Lower lobe of right lung (tissue), 2 donors: Measurements from ENCODE around the gene XRCC4. TPM values are rescaled to one million over a fixed set of nuclear protein-coding genes. Genes with fewer than 3 reads are reported as not detected.
A peak's percentile ranks its signal among the peaks of the same experiment; 100 is the strongest.

Experiments
- ATAC-seq, 2 donors: fragments of 200-7000 bp; cut with Tn5 transposase; one replicate each; pipeline ENCODE4 v1.9.1; 2020 to 2022; ENCODE audit warnings: mild to moderate bottlenecking in 2 of 2, moderate library complexity in 2 of 2
- DNase-seq: peaks from one replicate; pipeline ENCODE4 v3.0.0-alpha.2; 2020
- H3K27ac ChIP-seq: fragments of 200-600 bp; one replicate; pipeline ENCODE4 v1.8.0; 2022
- H3K27me3 ChIP-seq: fragments of 200-600 bp; one replicate; pipeline ENCODE4 v1.8.0; 2022; ENCODE audit warnings: low read depth
- H3K36me3 ChIP-seq: fragments of 200-600 bp; one replicate; pipeline ENCODE4 v1.8.0; 2022; ENCODE audit warnings: mild to moderate bottlenecking
- H3K4me1 ChIP-seq: fragments of 200-600 bp; one replicate; pipeline ENCODE4 v1.8.0; 2022
- H3K4me3 ChIP-seq: fragments of 200-600 bp; one replicate; pipeline ENCODE4 v1.8.0; 2022; ENCODE audit warnings: mild to moderate bottlenecking
- H3K9me3 ChIP-seq: fragments of 200-600 bp; one replicate; pipeline ENCODE4 v1.8.0; 2022
- intact Hi-C: fragments of 100-400 bp; cut with DNase I; formaldehyde crosslinking; loops from one replicate; pipeline ENCODE4 v1.11.0; 2022
- total RNA-seq: library from RNA; stranded (reverse); fragmentation: NEBNext Ultra II Directional; extraction: Animal tissue kit (Norgen Biotek cat#: 25700); gene quantifications from one replicate; pipeline ENCODE4 v1.2.1, GENCODE V29; 2021
- TF ChIP-seq, protein P1 (sequence below): fragments of 200-600 bp; IDR thresholded peaks from one replicate; pipeline ENCODE4 v1.8.0; 2022; ENCODE audit warnings: antibody characterized with exemption, mild to moderate bottlenecking
- donor health status: DM: no; HTN: yes; CAD: no; lungs with severe emphysema.

The XRCC4 gene
- total RNA-seq, 1 donor from 2014 or later = 9.2 TPM

GRCh38 chr5:83376461-83376860, 299.1 kb downstream of the XRCC4 start:
- Histone ChIP-seq H3K9me3 (no peaks in the 10 kb centered on the region), H3K4me1 (no peaks in the 10 kb centered on the region), H3K27me3 (no peaks in the 10 kb centered on the region), H3K36me3 (no peaks in the 10 kb centered on the region), H3K4me3 (no peak overlapping the region), H3K27ac (no peak overlapping the region)
- DNase-seq = no peak
- TF ChIP-seq, protein P1, sequence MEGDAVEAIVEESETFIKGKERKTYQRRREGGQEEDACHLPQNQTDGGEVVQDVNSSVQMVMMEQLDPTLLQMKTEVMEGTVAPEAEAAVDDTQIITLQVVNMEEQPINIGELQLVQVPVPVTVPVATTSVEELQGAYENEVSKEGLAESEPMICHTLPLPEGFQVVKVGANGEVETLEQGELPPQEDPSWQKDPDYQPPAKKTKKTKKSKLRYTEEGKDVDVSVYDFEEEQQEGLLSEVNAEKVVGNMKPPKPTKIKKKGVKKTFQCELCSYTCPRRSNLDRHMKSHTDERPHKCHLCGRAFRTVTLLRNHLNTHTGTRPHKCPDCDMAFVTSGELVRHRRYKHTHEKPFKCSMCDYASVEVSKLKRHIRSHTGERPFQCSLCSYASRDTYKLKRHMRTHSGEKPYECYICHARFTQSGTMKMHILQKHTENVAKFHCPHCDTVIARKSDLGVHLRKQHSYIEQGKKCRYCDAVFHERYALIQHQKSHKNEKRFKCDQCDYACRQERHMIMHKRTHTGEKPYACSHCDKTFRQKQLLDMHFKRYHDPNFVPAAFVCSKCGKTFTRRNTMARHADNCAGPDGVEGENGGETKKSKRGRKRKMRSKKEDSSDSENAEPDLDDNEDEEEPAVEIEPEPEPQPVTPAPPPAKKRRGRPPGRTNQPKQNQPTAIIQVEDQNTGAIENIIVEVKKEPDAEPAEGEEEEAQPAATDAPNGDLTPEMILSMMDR = no peak
- intact Hi-C loops = no loop called here
- no peak for ATAC-seq

GRCh38 chr5:83377131-83377865, 300.0 kb downstream of the XRCC4 start:
- Histone ChIP-seq H3K27ac (no peak overlapping the region), H3K27me3 (no peaks in the 10 kb centered on the region), H3K36me3 (no peaks in the 10 kb centered on the region), H3K4me1 (no peaks in the 10 kb centered on the region), H3K9me3 (no peaks in the 10 kb centered on the region), H3K4me3 (no peak overlapping the region)
- ATAC-seq = peak in 1 of 2 donors; percentile 42
- no peak for DNase-seq
- TF ChIP-seq, protein P1 = no peak
- intact Hi-C loops = no loop called here

DNA sequence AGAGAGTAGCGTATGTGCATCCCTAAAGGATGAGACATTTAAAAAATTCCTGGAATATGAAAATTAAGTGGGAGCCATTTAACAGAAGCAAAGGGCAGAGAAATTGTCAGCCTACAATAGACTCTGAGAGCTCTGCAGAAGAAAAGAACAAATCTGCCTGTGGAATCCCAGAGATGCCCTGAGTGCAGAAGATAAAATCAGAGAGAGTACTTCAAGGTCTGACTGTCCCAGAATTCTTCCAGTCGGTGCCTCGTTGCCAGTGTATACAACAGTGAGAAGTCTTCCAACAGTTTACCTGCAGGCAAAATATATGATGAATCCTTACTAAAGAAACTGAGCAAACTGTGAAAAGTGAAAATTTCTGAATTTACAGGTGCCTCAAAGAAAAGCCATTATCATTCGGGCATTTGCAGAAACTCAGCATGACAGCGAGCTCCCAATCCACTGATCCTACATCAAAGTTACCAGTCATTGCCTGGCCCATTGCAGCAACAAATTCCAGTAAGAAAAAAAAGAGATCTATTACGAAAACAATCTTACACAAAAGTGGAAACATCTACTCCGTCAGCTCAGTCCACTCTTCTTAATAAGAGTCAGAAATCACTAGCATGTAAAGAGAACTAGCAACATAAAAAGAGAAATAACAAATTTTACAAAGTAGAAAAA, 301.4 kb downstream of the XRCC4 start:
- Histone ChIP-seq H3K27ac (no peak overlapping the region), H3K36me3 (no peaks in the 10 kb centered on the region)

GRCh38 chr5:83385812-83386211, 308.5 kb downstream of the XRCC4 start:
- TF ChIP-seq, protein P1 = no peak
- Histone ChIP-seq H3K27ac (no peak overlapping the region), H3K9me3 (no peaks in the 10 kb centered on the region), H3K4me3 (no peak overlapping the region), H3K27me3 (no peaks in the 10 kb centered on the region), H3K4me1 (no peaks in the 10 kb centered on the region), H3K36me3 (no peaks in the 10 kb centered on the region)
- no peak for ATAC-seq
- DNase-seq = no peak
- intact Hi-C loops = no loop called here

More for the DNA sequence above, 301.4 kb downstream of the XRCC4 start:
- no peaks in the 10 kb centered on the region for H3K27me3 ChIP-seq
- no peaks in the 10 kb centered on the region for H3K9me3 ChIP-seq
- no peaks in the 10 kb centered on the region for H3K4me1 ChIP-seq
- no peak for ATAC-seq
- intact Hi-C loops = no loop called here
- TF ChIP-seq, protein P1 = no peak
- no peak overlapping the region for H3K4me3 ChIP-seq
- no peak for DNase-seq

DNA sequence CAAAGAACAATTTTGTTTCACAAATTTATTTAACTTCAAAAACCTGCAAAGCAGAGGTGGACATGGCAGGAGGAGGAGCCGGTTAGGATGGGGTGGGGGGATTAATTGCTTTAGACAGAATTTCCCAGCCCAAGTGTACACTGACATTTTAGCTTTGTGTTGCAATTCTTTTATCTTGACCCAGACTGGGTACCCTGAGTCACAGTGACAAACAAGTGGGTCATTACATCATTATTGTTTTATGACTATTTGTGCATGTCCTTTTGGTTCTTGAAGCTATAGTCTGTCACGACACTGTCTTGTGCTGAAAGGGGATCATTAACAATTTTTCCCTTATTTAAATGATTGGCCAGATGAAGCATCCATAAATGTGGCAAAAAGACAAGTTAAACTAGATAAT, 309.7 kb downstream of the XRCC4 start:
- TF ChIP-seq, protein P1 = no peak
- Histone ChIP-seq H3K36me3 (no peaks in the 10 kb centered on the region), H3K4me1 (no peaks in the 10 kb centered on the region), H3K4me3 (no peak overlapping the region), H3K27me3 (no peaks in the 10 kb centered on the region), H3K27ac (no peak overlapping the region), H3K9me3 (no peaks in the 10 kb centered on the region)
- intact Hi-C loops = no loop called here
- no peak for DNase-seq
- ATAC-seq = no peak
